Lower lobe of right lung (tissue), 2 donors: ENCODE results near the gene ADD1. TPM values are rescaled to one million over a fixed set of nuclear protein-coding genes. Genes with fewer than 3 reads are reported as not detected.
A peak's percentile ranks its signal among the peaks of the same experiment; 100 is the strongest.

Source experiments
- ATAC-seq, 2 donors: fragments of 200-7000 bp; cut with Tn5 transposase; one replicate each; pipeline ENCODE4 v1.9.1; 2020 to 2022; ENCODE audit warnings: mild to moderate bottlenecking in 2 of 2, moderate library complexity in 2 of 2
- DNase-seq: peaks from one replicate; pipeline ENCODE4 v3.0.0-alpha.2; 2020
- H3K27ac ChIP-seq: fragments of 200-600 bp; one replicate; pipeline ENCODE4 v1.8.0; 2022
- H3K27me3 ChIP-seq: fragments of 200-600 bp; one replicate; pipeline ENCODE4 v1.8.0; 2022; ENCODE audit warnings: low read depth
- H3K36me3 ChIP-seq: fragments of 200-600 bp; one replicate; pipeline ENCODE4 v1.8.0; 2022; ENCODE audit warnings: mild to moderate bottlenecking
- H3K4me1 ChIP-seq: fragments of 200-600 bp; one replicate; pipeline ENCODE4 v1.8.0; 2022
- H3K4me3 ChIP-seq: fragments of 200-600 bp; one replicate; pipeline ENCODE4 v1.8.0; 2022; ENCODE audit warnings: mild to moderate bottlenecking
- H3K9me3 ChIP-seq: fragments of 200-600 bp; one replicate; pipeline ENCODE4 v1.8.0; 2022
- CTCF ChIP-seq: fragments of 200-600 bp; IDR thresholded peaks from one replicate; pipeline ENCODE4 v1.8.0; 2022; ENCODE audit warnings: antibody characterized with exemption, mild to moderate bottlenecking
- intact Hi-C: fragments of 100-400 bp; cut with DNase I; formaldehyde crosslinking; loops from one replicate; pipeline ENCODE4 v1.11.0; 2022
- total RNA-seq: library from RNA; stranded (reverse); fragmentation: NEBNext Ultra II Directional; extraction: Animal tissue kit (Norgen Biotek cat#: 25700); gene quantifications from one replicate; pipeline ENCODE4 v1.2.1, GENCODE V29; 2021
- donor health status: DM: no; HTN: yes; CAD: no; lungs with severe emphysema.

The ADD1 gene
- total RNA-seq, 1 donor from 2014 or later, result 279 TPM

GRCh38 chr4:2927696-2928075 lies 84.0 kb downstream of the ADD1 start:
- H3K4me1 ChIP-seq, result peaks cover 52% of the 10 kb centered on the region
- ATAC-seq (no peak), DNase-seq (peak; percentile 36)
- H3K36me3 ChIP-seq, result peaks cover 87% of the 10 kb centered on the region
- H3K27ac ChIP-seq, result peak overlapping the region; percentile 58
- no peaks in the 10 kb centered on the region for H3K9me3 ChIP-seq
- H3K4me3 ChIP-seq, result no peak overlapping the region
- no peaks in the 10 kb centered on the region for H3K27me3 ChIP-seq
- intact Hi-C loops, result no loop called here
- no peak for TF ChIP-seq CTCF

- intact Hi-C loops, result no loop called here
- Histone ChIP-seq H3K4me1 (peaks cover 52% of the 10 kb centered on the region), H3K36me3 (peaks cover 79% of the 10 kb centered on the region), H3K9me3 (no peaks in the 10 kb centered on the region), H3K4me3 (no peak overlapping the region), H3K27ac (peak overlapping the region; percentile 58), H3K27me3 (no peaks in the 10 kb centered on the region)
- ATAC-seq (peak in 1 of 2 donors; percentile 0), DNase-seq (peak; percentile 49)
- no peak for TF ChIP-seq CTCF
Observed at GRCh38 chr4:2928242-2929176, 84.9 kb downstream of the ADD1 start.

- no peak overlapping the region for H3K4me3 ChIP-seq
- DNase-seq (peak; percentile 47), ATAC-seq (no peak)
- H3K27ac ChIP-seq, result peak overlapping the region; percentile 58
- H3K9me3 ChIP-seq, result no peaks in the 10 kb centered on the region
- intact Hi-C loops, result no loop called here
- H3K27me3 ChIP-seq, result no peaks in the 10 kb centered on the region
- H3K36me3 ChIP-seq, result peaks cover 70% of the 10 kb centered on the region
- H3K4me1 ChIP-seq, result peaks cover 49% of the 10 kb centered on the region
- no peak for TF ChIP-seq CTCF
Observed at GRCh38 chr4:2929469-2929868, 85.8 kb downstream of the ADD1 start.

- peaks cover 62% of the 10 kb centered on the region for H3K36me3 ChIP-seq
- H3K4me1 ChIP-seq, result peaks cover 52% of the 10 kb centered on the region
- TF ChIP-seq CTCF, result no peak
- no peak overlapping the region for H3K4me3 ChIP-seq
- no peaks in the 10 kb centered on the region for H3K9me3 ChIP-seq
- intact Hi-C loops, result no loop called here
- H3K27ac ChIP-seq, result peak overlapping the region; percentile 97
- DNase-seq (peak; percentile 36), ATAC-seq (peak; percentile 43 to 59)
- H3K27me3 ChIP-seq, result no peaks in the 10 kb centered on the region
Observed at GRCh38 chr4:2930135-2930757, 86.6 kb downstream of the ADD1 start.

- no peaks in the 10 kb centered on the region for H3K27me3 ChIP-seq
- intact Hi-C loops, result no loop called here
- DNase-seq, result peak; percentile 88
- peaks cover 55% of the 10 kb centered on the region for H3K36me3 ChIP-seq
- TF ChIP-seq CTCF, result peak; percentile 46
- H3K27ac ChIP-seq, result peak overlapping the region; percentile 97
- H3K9me3 ChIP-seq, result no peaks in the 10 kb centered on the region
- ATAC-seq, result peak; percentile 66 to 71
- H3K4me1 ChIP-seq, result peaks cover 59% of the 10 kb centered on the region
- H3K4me3 ChIP-seq, result peak overlapping the region; percentile 22
Observed at GRCh38 chr4:2930758-2931511, 87.3 kb downstream of the ADD1 start.
